Thyroid gland (tissue), 4 donors: ENCODE results near the gene PDZRN3.

Source experiments
- CTCF ChIP-seq, 6 experiments: fragments of 200-600 bp in 3 of 6; fragments of 450-650 bp in 3 of 6; sonication (generic) in 3 of 6; IDR thresholded peaks; one replicate each; pipeline ENCODE4 v1.5.1; 2016 to 2019; ENCODE audit warnings: antibody characterized with exemption in 6 of 6, mild to moderate bottlenecking in 2 of 6, inconsistent platforms in 1 of 6, moderate library complexity in 1 of 6
- POLR2A ChIP-seq, 2 donors: fragments of 450-650 bp; IDR thresholded peaks; one replicate each; pipeline ENCODE4 v1.6.1; 2017; ENCODE audit warnings: antibody characterized with exemption in 2 of 2, mild to moderate bottlenecking in 2 of 2, moderate library complexity in 1 of 2

- TF ChIP-seq CTCF (IDR thresholded peaks at IDR 0.05): no peak
- no peak for TF ChIP-seq POLR2A (IDR thresholded peaks at IDR 0.05)
These were observed 103.7 kb downstream of the PDZRN3 start for GRCh38 chr3:73520931-73521461.
